H1 (cell line): ENCODE results near the gene PTPRCAP. TPM values are rescaled to one million over a fixed set of nuclear protein-coding genes. Genes with fewer than 3 reads are reported as not detected.

Experiments
- CTCF ChIA-PET: fragments of 300-600 bp; sonication (Branson Sonifier 250); formaldehyde crosslinking; loops from one replicate; lab custom pipeline; 2021; ENCODE audit not compliant: partially characterized antibody; lab: Charles Lee
- POLR2A ChIA-PET: fragments of 300-600 bp; sonication (Branson Sonifier 250); formaldehyde crosslinking; loops from one replicate; lab custom pipeline; 2021; ENCODE audit warnings: inconsistent platforms; ENCODE audit not compliant: partially characterized antibody; lab: Charles Lee
- DNase-seq, 2 experiments: peaks; one replicate each; pipeline versions ENCODE4 v3.0.0 to v3.0.0-alpha.2; 2010 to 2022; ENCODE audit warnings: low spot score in 2 of 2, low read depth in 1 of 2, mixed read lengths in 1 of 2
- FAIRE-seq: peaks from 2 replicates; lab custom pipeline; 2011; peaks lifted over from hg19 to GRCh38; lab: Jason Lieb, UNC
- H2AFZ ChIP-seq: 2 replicates; pipeline ENCODE4 v1.8.1; 2012; ENCODE audit warnings: low read length, inconsistent platforms
- H2AK5ac ChIP-seq: 2 replicates; pipeline ENCODE4 v1.6.1; 2013; ENCODE audit warnings: low read depth, low read length
- H2BK120ac ChIP-seq: replicated peaks from 2 replicates; pipeline ENCODE3; 2013; ENCODE audit warnings: low read depth, low read length, inconsistent platforms
- H2BK12ac ChIP-seq: 2 replicates; pipeline ENCODE4 v1.6.1; 2013; ENCODE audit warnings: low read depth, low read length
- H2BK15ac ChIP-seq: 2 replicates; pipeline ENCODE4 v1.6.1; 2013; ENCODE audit warnings: low read length
- H2BK20ac ChIP-seq: 2 replicates; pipeline ENCODE4 v1.6.1; 2013; ENCODE audit warnings: low read length
- H2BK5ac ChIP-seq: 2 replicates; pipeline ENCODE4 v1.6.1; 2013; ENCODE audit warnings: low read depth, low read length
- H3K14ac ChIP-seq: 2 replicates; pipeline ENCODE4 v1.6.1; 2013; ENCODE audit warnings: inconsistent platforms; ENCODE audit not compliant: insufficient read length
- H3K18ac ChIP-seq: 2 replicates; pipeline ENCODE4 v1.6.1; 2013; ENCODE audit warnings: low read length; ENCODE audit errors: extremely low read depth
- H3K23ac ChIP-seq: 2 replicates; pipeline ENCODE4 v1.6.1; 2013; ENCODE audit warnings: inconsistent platforms; ENCODE audit not compliant: insufficient read length
- H3K23me2 ChIP-seq: 2 replicates; pipeline ENCODE4 v1.6.1; 2013; ENCODE audit warnings: low read depth, low read length
- H3K27ac ChIP-seq: 2 replicates; pipeline ENCODE4 v1.6.1; 2011; ENCODE audit warnings: low read depth, low read length, inconsistent platforms
- H3K27me3 ChIP-seq, 4 experiments: replicated peaks in 1 of 4; 1 replicate in 1 of 4; 2 replicates in 3 of 4; pipeline versions ENCODE4 v1.6.1 to v1.8.1; 2011 to 2013; ENCODE audit warnings: low read length in 3 of 4, mild to moderate bottlenecking in 3 of 4, inconsistent platforms in 2 of 4, mixed read lengths in 2 of 4, moderate library complexity in 1 of 4; ENCODE audit not compliant: control insufficient read depth in 3 of 4, insufficient read depth in 3 of 4; ENCODE audit errors: extremely low read depth in 1 of 4
- H3K36me3 ChIP-seq, 4 experiments: 2 replicates each; pipeline versions ENCODE4 v1.6.1 to v1.8.1; 2011 to 2013; ENCODE audit warnings: mild to moderate bottlenecking in 4 of 4, low read length in 3 of 4, moderate library complexity in 2 of 4, control low read depth in 1 of 4, inconsistent platforms in 1 of 4; ENCODE audit not compliant: insufficient read depth in 4 of 4, control insufficient read depth in 2 of 4
- H3K4ac ChIP-seq: replicated peaks from 2 replicates; pipeline ENCODE3; 2013; ENCODE audit warnings: low read length, low read depth, mixed read lengths, inconsistent platforms; ENCODE audit not compliant: insufficient read length
- H3K4me1 ChIP-seq, 4 experiments: replicated peaks in 1 of 4; 1 replicate in 1 of 4; 2 replicates in 3 of 4; pipeline versions ENCODE4 v1.6.1 to v1.8.1; 2011 to 2013; ENCODE audit warnings: low read length in 3 of 4, inconsistent platforms in 2 of 4, mixed read lengths in 1 of 4; ENCODE audit not compliant: insufficient read depth in 4 of 4, control insufficient read depth in 3 of 4
- H3K4me2 ChIP-seq, 2 experiments: 2 replicates each; pipeline versions ENCODE4 v1.6.1 to v1.8.1; 2011 to 2013; ENCODE audit warnings: low read depth in 2 of 2, low read length in 2 of 2, control low read depth in 1 of 2, inconsistent platforms in 1 of 2, mild to moderate bottlenecking in 1 of 2; ENCODE audit not compliant: insufficient read depth in 1 of 2
- H3K4me3 ChIP-seq, 4 experiments: fragments of 200-600, 300-600 bp in 1 of 4; sonication (generic), shearing (Covaris generic), sonication (Bioruptor Twin) in 1 of 4; 2 replicates each; pipeline versions ENCODE4 v1.5.1 to v1.8.1; 2011 to 2016; ENCODE audit warnings: low read length in 4 of 4, low read depth in 3 of 4, control low read depth in 2 of 4, inconsistent platforms in 2 of 4, mild to moderate bottlenecking in 2 of 4, mixed read lengths in 1 of 4, moderate library complexity in 1 of 4; ENCODE audit not compliant: insufficient read depth in 2 of 4; ENCODE audit errors: extremely low read depth in 1 of 4
- H3K56ac ChIP-seq: replicated peaks from 2 replicates; pipeline ENCODE3; 2013; ENCODE audit warnings: low read depth, mild to moderate bottlenecking, mixed read lengths, low read length, inconsistent platforms; ENCODE audit not compliant: insufficient read length
- H3K79me1 ChIP-seq: 2 replicates; pipeline ENCODE4 v1.6.1; 2013; ENCODE audit warnings: low read depth, low read length, control low read depth
- H3K79me2 ChIP-seq, 2 experiments: 2 replicates each; pipeline versions ENCODE4 v1.6.1 to v1.8.1; 2012 to 2013; ENCODE audit warnings: low read length in 2 of 2, mild to moderate bottlenecking in 2 of 2, inconsistent platforms in 1 of 2; ENCODE audit not compliant: insufficient read depth in 2 of 2, control insufficient read depth in 1 of 2
- H3K9ac ChIP-seq, 4 experiments: replicated peaks in 1 of 4; 1 replicate in 1 of 4; 2 replicates in 3 of 4; pipeline versions ENCODE4 v1.6.1 to v1.8.1; 2011 to 2013; ENCODE audit warnings: low read depth in 3 of 4, low read length in 3 of 4, control low read depth in 2 of 4, mild to moderate bottlenecking in 2 of 4, moderate library complexity in 2 of 4, inconsistent platforms in 1 of 4; ENCODE audit errors: extremely low read depth in 1 of 4
- H3K9me3 ChIP-seq, 2 experiments: 2 replicates each; pipeline versions ENCODE4 v1.6.1 to v1.8.1; 2012 to 2013; ENCODE audit warnings: mild to moderate bottlenecking in 2 of 2, moderate library complexity in 2 of 2, control low read depth in 1 of 2, inconsistent platforms in 1 of 2, low read depth in 1 of 2, low read length in 1 of 2, mixed read lengths in 1 of 2; ENCODE audit not compliant: insufficient read depth in 2 of 2
- H4K20me1 ChIP-seq, 2 experiments: replicated peaks in 1 of 2; 2 replicates each; pipeline versions ENCODE3 to v1.8.1; 2011 to 2013; ENCODE audit warnings: inconsistent platforms in 2 of 2, low read length in 2 of 2, mild to moderate bottlenecking in 1 of 2; ENCODE audit not compliant: insufficient read depth in 2 of 2, control insufficient read depth in 1 of 2
- H4K5ac ChIP-seq: 2 replicates; pipeline ENCODE4 v1.6.1; 2013; ENCODE audit warnings: low read length, low read depth, mixed read lengths, inconsistent platforms; ENCODE audit not compliant: insufficient read length
- H4K8ac ChIP-seq: 2 replicates; pipeline ENCODE4 v1.8.0; 2013; ENCODE audit warnings: mild to moderate bottlenecking, moderate library complexity, low read length, inconsistent platforms; ENCODE audit not compliant: insufficient read depth; ENCODE audit errors: extremely low read depth
- H4K91ac ChIP-seq: replicated peaks from 2 replicates; pipeline ENCODE3; 2013; ENCODE audit warnings: low read length, mixed read lengths, inconsistent platforms; ENCODE audit not compliant: insufficient read length
- POLR2A ChIP-seq, 2 experiments: IDR thresholded peaks; 1 replicate in 1 of 2; 2 replicates in 1 of 2; pipeline ENCODE4 v1.6.1; 2011; ENCODE audit warnings: low read depth in 2 of 2, low read length in 2 of 2, mild to moderate bottlenecking in 2 of 2; ENCODE audit errors: control extremely low read depth in 1 of 2
- TEAD4 ChIP-seq: IDR thresholded peaks from 2 replicates; pipeline ENCODE4 v1.6.1; 2012; ENCODE audit warnings: low read depth, low read length, inconsistent platforms, mixed read lengths
- WGBS, 2 experiments: shearing (Covaris generic) in 1 of 2; methylation state at CpG; one replicate each; pipeline versions ENCODE4 v1.1.6 to v1.1.7; 2013 to 2015; ENCODE audit warnings: low lambda C conversion rate in 2 of 2, mixed read lengths in 2 of 2, inconsistent platforms in 1 of 2, low coverage in 1 of 2, missing lambda C conversion rate in 1 of 2; ENCODE audit not compliant: insufficient replicate concordance in 2 of 2, insufficient coverage in 1 of 2, insufficient read length in 1 of 2; ENCODE audit errors: extremely low coverage in 1 of 2, missing lambda C conversion rate in 1 of 2; 5-methylcytosine and 5-hydroxymethylcytosine counted together
- polyA plus RNA-seq, 7 experiments: library from polyadenylated mRNA; depleted of rRNA in 3 of 7; stranded (reverse) in 5 of 7; unstranded in 2 of 7; fragments of >200 nt in 5 of 7; fragments of 200-250 nt in 2 of 7; gene quantifications; 1 replicate in 5 of 7; 2 replicates in 1 of 7; 4 replicates in 1 of 7; pipeline versions ENCODE4 v1.2.1 to v1.2.3, GENCODE V29; 2011 to 2013; ENCODE audit warnings: missing spikeins in 2 of 7, mixed read lengths in 2 of 7
- total RNA-seq: library from RNA; stranded (reverse); fragmentation: NEBNext Ultra II Directional; extraction: Animal tissue kit (Norgen Biotek cat#: 25700); gene quantifications from 2 replicates; pipeline ENCODE4 v1.2.1, GENCODE V29; 2021

Gene PTPRCAP
- total and polyA plus RNA-seq, 2 of the 8 experiments (the other 6 are each of a cell fraction or from before 2014, with no cell fraction given): 0.78 to 6.7 TPM

GRCh38 chr11:67455054-67455453 lies 17.6 kb upstream of the PTPRCAP start, which contains the start of gene CABP4:
Gene CABP4, plus strand, starts transcription at chr11:67455354. Its CDS starts 70 bp downstream, at chr11:67455424.
- Histone ChIP-seq H2BK15ac (no peak within 1 kb of the TSS), H3K27ac (no peak within 1 kb of the TSS), H4K5ac (no peak within 1 kb of the TSS), H3K79me2 (no peaks in the 10 kb centered on the region), H3K27me3 (no peaks in the 10 kb centered on the region), H2BK12ac (no peak within 1 kb of the TSS), H3K23ac (no peak within 1 kb of the TSS), H3K4me2 (no peak within 1 kb of the TSS), H4K20me1 (no peaks in the 10 kb centered on the region), H3K18ac (no peak within 1 kb of the TSS), H3K9me3 (no peaks in the 10 kb centered on the region), H2BK20ac (no peak within 1 kb of the TSS), H3K36me3 (no peaks in the 10 kb centered on the region), H3K23me2 (no peaks in the 10 kb centered on the region), H2AK5ac (no peak within 1 kb of the TSS), H4K8ac (peak within 1 kb of the TSS; percentile 79), H3K14ac (no peak within 1 kb of the TSS), H3K4ac (no peak within 1 kb of the TSS), H2BK5ac (no peak within 1 kb of the TSS), H3K9ac (no peak within 1 kb of the TSS), H2AFZ (no peak within 1 kb of the TSS), H4K91ac (no peak within 1 kb of the TSS), H3K4me1 (no peaks in the 10 kb centered on the region), H3K79me1 (no peaks in the 10 kb centered on the region), H3K56ac (no peak within 1 kb of the TSS), H3K4me3 (no peak within 1 kb of the TSS), H2BK120ac (no peak within 1 kb of the TSS)
- POLR2A ChIA-PET: interaction anchor here (0.6 to 4.3 kb wide), 8 partner anchors 10 to 137 kb away, joined by 3 to 27 read pairs (median 4); partner anchors contain the start of genes PTPRCAP and RAD9A
- 90% methylated on average over 3 of the region's 3 CpGs; no CpG with 5 or more reads in 1 of the 2 experiments for WGBS, 2 experiments
- TF ChIP-seq TEAD4 (no peak), POLR2A (IDR thresholded peaks at IDR 0.05; ENCODE audit: control extremely low read depth in 1 of 2, low read depth in 2 of 2, low read length in 2 of 2) (no peak)
- DNase-seq (no peak), FAIRE-seq (no peak)
- CTCF ChIA-PET: interaction anchor here (1.0 to 2.7 kb wide), 3 partner anchors 17 to 73 kb away, joined by 3 to 10 read pairs (median 3); partner anchors contain the start of gene PTPRCAP
